ENCODE results near the gene SH3GL1.

SH3GL1 gene

DNA sequence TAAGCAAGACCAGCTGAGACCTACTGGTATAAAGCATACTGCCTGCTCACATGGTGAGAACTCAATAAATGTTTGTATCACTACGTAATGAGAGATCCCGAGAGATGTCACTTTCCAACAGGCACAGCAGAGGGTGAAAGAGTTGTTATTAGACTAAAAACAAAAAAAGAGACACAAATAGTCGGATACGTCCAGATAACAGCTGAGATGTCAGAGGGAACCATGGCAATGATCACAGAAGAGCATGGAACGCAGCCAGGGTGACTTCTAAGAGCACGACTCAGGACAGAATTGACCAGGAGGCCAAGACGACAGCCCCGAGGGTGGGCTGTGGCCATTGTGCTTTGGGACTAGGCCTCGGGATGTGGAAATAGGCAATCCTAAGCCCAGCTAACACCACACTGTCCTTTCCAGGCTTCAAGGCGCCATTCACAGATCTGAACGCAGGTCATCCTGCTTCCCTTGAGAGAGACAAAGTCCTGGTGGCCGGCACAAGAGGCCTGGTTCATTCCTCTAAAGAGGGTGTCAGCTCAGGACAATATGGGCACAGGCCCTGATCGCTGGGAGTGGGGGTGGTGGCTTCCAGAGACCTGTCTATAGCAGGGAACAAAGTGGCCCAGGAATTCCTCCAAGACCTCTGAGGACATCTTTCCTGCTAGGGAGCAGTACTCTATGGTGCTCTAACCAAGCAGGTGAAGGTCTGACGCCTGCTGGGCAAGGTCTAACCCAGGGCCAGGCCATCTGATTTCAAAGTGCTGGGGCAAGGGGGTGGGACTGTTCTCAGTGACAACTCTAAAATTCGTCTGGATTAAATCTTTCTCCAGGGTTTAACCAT lies 3.2 kb downstream of the SH3GL1 start:
- ChIA-PET CTCF (no interaction called here), POLR2A (no interaction called here)
- no peak for TF ChIP-seq TARDBP (IDR thresholded peaks at IDR 0.05)
- TF ChIP-seq ZNF384 (IDR thresholded peaks at IDR 0.05): no peak
- no peak for TF ChIP-seq LEF1 (IDR thresholded peaks at IDR 0.05; ENCODE audit: borderline replicate concordance)
- TF ChIP-seq NFRKB (IDR thresholded peaks at IDR 0.05): no peak
- TF ChIP-seq, protein P1, sequence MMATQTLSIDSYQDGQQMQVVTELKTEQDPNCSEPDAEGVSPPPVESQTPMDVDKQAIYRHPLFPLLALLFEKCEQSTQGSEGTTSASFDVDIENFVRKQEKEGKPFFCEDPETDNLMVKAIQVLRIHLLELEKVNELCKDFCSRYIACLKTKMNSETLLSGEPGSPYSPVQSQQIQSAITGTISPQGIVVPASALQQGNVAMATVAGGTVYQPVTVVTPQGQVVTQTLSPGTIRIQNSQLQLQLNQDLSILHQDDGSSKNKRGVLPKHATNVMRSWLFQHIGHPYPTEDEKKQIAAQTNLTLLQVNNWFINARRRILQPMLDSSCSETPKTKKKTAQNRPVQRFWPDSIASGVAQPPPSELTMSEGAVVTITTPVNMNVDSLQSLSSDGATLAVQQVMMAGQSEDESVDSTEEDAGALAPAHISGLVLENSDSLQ (IDR thresholded peaks at IDR 0.05): no peak
- no peak for TF ChIP-seq FOXK2 (IDR thresholded peaks at IDR 0.05)
- TF ChIP-seq SUZ12 (IDR thresholded peaks at IDR 0.05): no peak
- no peak for TF ChIP-seq BHLHE40 (IDR thresholded peaks at IDR 0.05; ENCODE audit: borderline replicate concordance)
- TF ChIP-seq SP1 (IDR thresholded peaks at IDR 0.05): no peak
- TF ChIP-seq ELF4 (IDR thresholded peaks at IDR 0.05): no peak
- TF ChIP-seq FOXA1 (IDR thresholded peaks at IDR 0.05): no peak
- TF ChIP-seq CTBP1 (IDR thresholded peaks at IDR 0.05; ENCODE audit: borderline replicate concordance): no peak
- no peak for TF ChIP-seq L3MBTL2 (conservative IDR thresholded peaks at IDR 0.05)
- TF ChIP-seq HDGF (IDR thresholded peaks at IDR 0.05; ENCODE audit: borderline replicate concordance): no peak
- TF ChIP-seq ARNT (IDR thresholded peaks at IDR 0.05): no peak
- no peak for TF ChIP-seq FOXM1 (IDR thresholded peaks at IDR 0.05; ENCODE audit: borderline replicate concordance)
- no peak for DNase-seq (ENCODE audit: extremely low spot score)

DNA sequence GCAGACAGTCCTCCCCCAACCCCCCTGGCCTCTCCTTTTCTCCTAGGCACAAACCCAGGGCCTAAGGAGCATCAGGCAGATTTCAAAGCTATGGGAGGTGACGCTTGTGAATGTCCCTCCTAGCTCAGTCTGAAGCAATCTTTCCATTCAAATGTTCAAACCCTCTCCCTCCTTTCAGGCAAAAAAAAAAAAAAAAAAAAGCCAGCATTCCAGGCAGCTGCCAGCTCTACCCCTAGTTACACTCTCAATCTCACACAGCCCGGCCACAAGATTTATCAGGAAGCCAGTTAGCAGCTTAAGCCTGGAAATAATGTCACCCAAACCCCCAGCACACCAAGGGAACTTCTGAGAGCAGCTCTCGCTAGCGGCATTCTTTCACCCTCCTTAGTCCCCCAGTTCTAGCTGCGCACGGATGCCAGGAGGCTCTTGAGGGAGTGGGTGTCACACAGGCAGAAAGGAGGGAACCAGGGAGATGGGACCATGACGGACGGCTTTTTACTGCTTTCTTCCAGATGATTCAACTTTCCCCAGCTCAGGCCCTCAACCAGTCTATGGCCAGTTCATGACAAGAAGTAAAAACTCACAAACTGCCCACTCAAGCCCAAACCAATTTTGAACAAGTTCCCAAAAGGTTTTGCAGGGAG lies 6.3 kb downstream of the SH3GL1 start:
- DNase-seq (ENCODE audit: extremely low spot score): no peak
- TF ChIP-seq ZNF384 (IDR thresholded peaks at IDR 0.05): peak; percentile 60
- no peak for TF ChIP-seq HDGF (IDR thresholded peaks at IDR 0.05; ENCODE audit: borderline replicate concordance)
- TF ChIP-seq FOXM1 (IDR thresholded peaks at IDR 0.05; ENCODE audit: borderline replicate concordance): no peak
- CTCF ChIA-PET: interaction anchor here (0.6 to 1.5 kb wide), 3 partner anchors 18 to 909 kb away, joined by 3 to 5 read pairs (median 4); no protein-coding TSS in a partner anchor
- POLR2A ChIA-PET: interaction anchor here (0.9 to 2.3 kb wide), 2 partner anchors 8 to 51 kb away, joined by 4 to 12 read pairs; partner anchors contain the start of genes CHAF1A and MPND

DNA sequence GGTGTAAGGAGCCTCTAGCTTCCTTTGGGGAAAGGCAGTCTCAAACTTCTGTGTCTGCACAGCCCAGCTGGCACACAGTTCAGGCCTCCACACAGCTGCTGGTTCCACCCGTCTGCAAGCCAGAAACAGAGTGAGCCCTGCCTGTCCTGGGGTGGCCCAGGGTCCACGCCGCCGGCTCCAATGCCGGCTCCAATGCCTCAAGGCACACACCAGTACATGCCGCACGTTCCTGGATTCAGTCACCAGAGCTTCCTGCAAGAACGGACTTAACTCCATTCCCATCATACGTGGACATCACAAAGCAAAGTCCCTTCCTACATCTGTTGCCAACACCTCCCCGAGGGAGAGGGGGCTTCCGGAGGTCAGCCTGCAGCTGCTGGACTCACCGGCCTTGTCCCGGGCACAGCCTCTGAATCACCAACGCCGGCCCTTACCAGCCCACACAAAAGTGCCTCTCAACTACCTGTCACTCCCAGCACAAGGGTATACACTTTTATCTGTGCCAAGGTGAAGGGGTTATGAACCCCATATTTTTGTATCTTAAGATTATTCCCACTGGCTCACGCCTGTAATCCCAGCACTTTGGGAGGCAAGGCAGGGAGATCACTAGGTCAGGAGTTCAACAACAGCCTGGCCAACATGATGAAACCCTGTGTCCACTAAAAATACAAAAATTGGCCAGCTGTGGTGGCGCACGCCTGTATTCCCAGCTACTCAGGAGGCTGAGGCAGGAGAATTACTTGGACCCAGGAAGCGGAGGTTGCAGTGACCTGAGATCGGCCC lies 8.5 kb downstream of the SH3GL1 start:
- ChIA-PET CTCF (interaction anchor here (1.5 kb wide), 1 partner anchor 8 kb away, joined by 4 read pairs; the partner anchor contains the start of gene SH3GL1), POLR2A (interaction anchor here (1.0 to 1.1 kb wide), 2 partner anchors 29 to 37 kb away, joined by 3 to 4 read pairs; no protein-coding TSS in a partner anchor)
- DNase-seq (ENCODE audit: extremely low spot score): no peak
- no peak for TF ChIP-seq NFRKB (IDR thresholded peaks at IDR 0.05)

DNA sequence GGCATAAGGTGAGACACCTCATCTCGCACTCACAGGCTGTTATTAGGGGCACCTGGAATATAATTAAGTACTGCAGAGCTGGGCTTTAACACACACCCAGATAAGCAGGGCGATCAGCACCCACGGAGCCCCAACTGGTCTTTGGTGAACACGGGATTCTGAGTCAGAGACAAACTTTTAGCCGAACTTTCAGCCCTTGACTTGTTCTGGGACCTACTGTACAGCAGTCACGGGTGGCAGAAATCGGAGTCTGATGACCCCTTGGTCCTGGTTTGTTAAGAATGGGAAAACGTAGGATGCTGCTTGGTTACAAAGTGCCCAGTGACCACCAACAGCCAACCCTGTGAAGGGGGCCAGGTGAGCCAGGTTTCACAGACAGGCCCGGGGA lies 9.0 kb downstream of the SH3GL1 start:
- CTCF ChIA-PET: interaction anchor here (1.5 kb wide), 1 partner anchor 9 kb away, joined by 4 read pairs; the partner anchor contains the start of gene SH3GL1
- TF ChIP-seq ZNF384 (IDR thresholded peaks at IDR 0.05): no peak
- TF ChIP-seq LEF1 (IDR thresholded peaks at IDR 0.05; ENCODE audit: borderline replicate concordance): no peak
- TF ChIP-seq NFRKB (IDR thresholded peaks at IDR 0.05): no peak
- no peak for TF ChIP-seq TARDBP (IDR thresholded peaks at IDR 0.05)
- TF ChIP-seq, protein P1 (IDR thresholded peaks at IDR 0.05): no peak
- TF ChIP-seq ELF4 (IDR thresholded peaks at IDR 0.05): no peak
- no peak for TF ChIP-seq FOXA1 (IDR thresholded peaks at IDR 0.05)
- POLR2A ChIA-PET: interaction anchor here (1.0 to 1.2 kb wide), 3 partner anchors 28 to 49 kb away, joined by 3 to 4 read pairs (median 3); no protein-coding TSS in a partner anchor
- no peak for DNase-seq (ENCODE audit: extremely low spot score)

DNA sequence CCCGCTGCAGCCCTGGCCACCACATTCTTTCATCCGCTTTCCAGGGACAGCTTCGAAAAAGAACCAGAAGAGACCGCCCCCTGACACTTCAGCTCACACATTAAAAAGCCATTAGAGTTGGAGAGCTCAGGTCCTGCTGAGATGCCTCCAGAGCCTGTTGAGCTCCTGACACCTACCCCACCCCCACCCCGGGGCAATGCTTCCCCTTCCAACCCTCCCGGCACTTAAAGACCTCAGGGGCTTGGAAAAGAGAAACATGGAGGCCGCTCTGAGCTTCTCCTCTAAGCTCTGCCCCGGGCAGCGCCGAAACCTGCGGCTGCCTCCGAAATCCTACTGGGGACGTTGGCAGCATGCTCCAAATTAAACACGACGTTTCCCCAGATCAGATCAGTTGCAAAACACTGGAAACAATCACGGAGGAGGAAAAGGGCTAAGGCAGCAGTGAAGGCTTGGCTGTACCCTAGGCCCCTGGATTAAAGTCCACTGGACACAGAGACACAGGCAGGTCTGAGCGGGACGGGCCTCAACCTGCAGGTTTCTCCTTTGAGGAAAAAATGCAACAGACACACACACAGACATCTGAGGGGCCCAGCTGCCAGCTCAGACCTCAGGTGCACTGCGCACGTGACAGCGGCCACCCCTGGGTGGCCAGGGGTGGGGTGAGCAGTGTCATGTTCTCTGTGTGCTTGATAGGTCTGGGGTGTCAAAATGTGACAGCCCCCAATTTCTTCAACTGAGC lies 9.6 kb downstream of the SH3GL1 start:
- ChIA-PET POLR2A (interaction anchor here (1.0 to 1.2 kb wide), 3 partner anchors 27 to 48 kb away, joined by 3 to 4 read pairs (median 3); no protein-coding TSS in a partner anchor), CTCF (interaction anchor here (1.0 to 1.5 kb wide), 2 partner anchors 9 to 39 kb away, joined by 4 read pairs; partner anchors contain the start of gene SH3GL1)
- TF ChIP-seq CTBP1 (IDR thresholded peaks at IDR 0.05; ENCODE audit: borderline replicate concordance) (no peak), L3MBTL2 (conservative IDR thresholded peaks at IDR 0.05) (no peak), ELF4 (IDR thresholded peaks at IDR 0.05) (no peak), FOXM1 (IDR thresholded peaks at IDR 0.05; ENCODE audit: borderline replicate concordance) (no peak), ZNF384 (IDR thresholded peaks at IDR 0.05) (no peak), FOXA1 (IDR thresholded peaks at IDR 0.05) (no peak), BHLHE40 (IDR thresholded peaks at IDR 0.05; ENCODE audit: borderline replicate concordance) (no peak), HDGF (IDR thresholded peaks at IDR 0.05; ENCODE audit: borderline replicate concordance) (no peak), SP1 (IDR thresholded peaks at IDR 0.05) (no peak), SUZ12 (IDR thresholded peaks at IDR 0.05) (no peak), LEF1 (IDR thresholded peaks at IDR 0.05; ENCODE audit: borderline replicate concordance) (no peak), FOXK2 (IDR thresholded peaks at IDR 0.05) (no peak), NFRKB (IDR thresholded peaks at IDR 0.05) (no peak), ARNT (IDR thresholded peaks at IDR 0.05) (no peak)
- TF ChIP-seq, protein P1 (IDR thresholded peaks at IDR 0.05): no peak
- DNase-seq (ENCODE audit: extremely low spot score): peak; percentile 34

All from HEK293T (cell line).